Ishikawa (cell line): Measurements from ENCODE around the gene SH3RF3.

ENCODE experiments used
- CEBPB ChIP-seq: IDR thresholded peaks from 2 replicates; pipeline ENCODE4 v1.6.1; 2012
- CREB1 ChIP-seq: IDR thresholded peaks from 2 replicates; pipeline ENCODE4 v1.6.1; 2012; ENCODE audit warnings: low read depth
- EGR1 ChIP-seq: IDR thresholded peaks from 2 replicates; pipeline ENCODE4 v1.6.1; 2012
- EP300 ChIP-seq: IDR thresholded peaks from 2 replicates; pipeline ENCODE4 v1.6.1; 2012; ENCODE audit warnings: borderline replicate concordance
- FOXM1 ChIP-seq: IDR thresholded peaks from 2 replicates; pipeline ENCODE4 v1.6.1; 2012; ENCODE audit warnings: low read depth, borderline replicate concordance
- NFIC ChIP-seq: IDR thresholded peaks from 2 replicates; pipeline ENCODE4 v1.6.1; 2012
- RAD21 ChIP-seq: IDR thresholded peaks from 2 replicates; pipeline ENCODE4 v1.6.1; 2012; ENCODE audit warnings: low read depth
- TAF1 ChIP-seq: IDR thresholded peaks from 2 replicates; pipeline ENCODE4 v1.6.1; 2012; ENCODE audit warnings: low read depth, mild to moderate bottlenecking
- TCF12 ChIP-seq: IDR thresholded peaks from 2 replicates; pipeline ENCODE4 v1.6.1; 2012; ENCODE audit warnings: low read depth
- TEAD4 ChIP-seq: IDR thresholded peaks from 2 replicates; pipeline ENCODE4 v1.6.1; 2012
- YY1 ChIP-seq: IDR thresholded peaks from 2 replicates; pipeline ENCODE4 v1.6.1; 2012; ENCODE audit warnings: low read depth
- ZBTB7A ChIP-seq: IDR thresholded peaks from 2 replicates; pipeline ENCODE4 v1.6.1; 2012; ENCODE audit warnings: low read depth
- TF ChIP-seq, protein P1 (sequence below): IDR thresholded peaks from 2 replicates; pipeline ENCODE4 v1.6.1; 2012
- TF ChIP-seq, protein P2 (sequence below): IDR thresholded peaks from 2 replicates; pipeline ENCODE4 v1.6.1; 2012; ENCODE audit warnings: low read depth, mild to moderate bottlenecking
- TF ChIP-seq, protein P3 (sequence below): IDR thresholded peaks from 2 replicates; pipeline ENCODE4 v1.6.1; 2012

SH3RF3 gene

DNA sequence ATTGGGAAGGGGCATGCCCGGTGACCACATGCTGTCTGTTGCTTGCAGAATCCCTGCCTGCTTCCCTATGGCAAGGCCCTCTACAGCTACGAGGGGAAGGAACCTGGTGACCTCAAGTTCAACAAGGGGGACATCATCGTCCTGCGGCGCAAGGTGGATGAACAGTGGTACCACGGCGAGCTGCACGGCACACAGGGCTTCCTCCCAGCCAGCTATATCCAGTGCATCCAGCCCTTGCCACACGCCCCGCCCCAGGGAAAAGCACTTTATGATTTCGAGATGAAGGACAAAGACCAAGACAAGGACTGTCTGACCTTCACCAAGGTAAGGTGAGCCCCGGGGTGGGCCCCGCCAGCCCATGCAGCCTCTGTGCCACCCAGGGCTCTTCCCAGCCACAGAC, 218.6 kb downstream of the SH3RF3 start:
- TF ChIP-seq CREB1 (no peak), NFIC (no peak), ZBTB7A (no peak), EP300 (no peak), EGR1 (no peak), CEBPB (no peak), FOXM1 (no peak), RAD21 (no peak), TAF1 (no peak), TCF12 (no peak)
- TF ChIP-seq, protein P1, sequence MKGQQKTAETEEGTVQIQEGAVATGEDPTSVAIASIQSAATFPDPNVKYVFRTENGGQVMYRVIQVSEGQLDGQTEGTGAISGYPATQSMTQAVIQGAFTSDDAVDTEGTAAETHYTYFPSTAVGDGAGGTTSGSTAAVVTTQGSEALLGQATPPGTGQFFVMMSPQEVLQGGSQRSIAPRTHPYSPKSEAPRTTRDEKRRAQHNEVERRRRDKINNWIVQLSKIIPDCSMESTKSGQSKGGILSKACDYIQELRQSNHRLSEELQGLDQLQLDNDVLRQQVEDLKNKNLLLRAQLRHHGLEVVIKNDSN = no peak
- TF ChIP-seq, protein P2, sequence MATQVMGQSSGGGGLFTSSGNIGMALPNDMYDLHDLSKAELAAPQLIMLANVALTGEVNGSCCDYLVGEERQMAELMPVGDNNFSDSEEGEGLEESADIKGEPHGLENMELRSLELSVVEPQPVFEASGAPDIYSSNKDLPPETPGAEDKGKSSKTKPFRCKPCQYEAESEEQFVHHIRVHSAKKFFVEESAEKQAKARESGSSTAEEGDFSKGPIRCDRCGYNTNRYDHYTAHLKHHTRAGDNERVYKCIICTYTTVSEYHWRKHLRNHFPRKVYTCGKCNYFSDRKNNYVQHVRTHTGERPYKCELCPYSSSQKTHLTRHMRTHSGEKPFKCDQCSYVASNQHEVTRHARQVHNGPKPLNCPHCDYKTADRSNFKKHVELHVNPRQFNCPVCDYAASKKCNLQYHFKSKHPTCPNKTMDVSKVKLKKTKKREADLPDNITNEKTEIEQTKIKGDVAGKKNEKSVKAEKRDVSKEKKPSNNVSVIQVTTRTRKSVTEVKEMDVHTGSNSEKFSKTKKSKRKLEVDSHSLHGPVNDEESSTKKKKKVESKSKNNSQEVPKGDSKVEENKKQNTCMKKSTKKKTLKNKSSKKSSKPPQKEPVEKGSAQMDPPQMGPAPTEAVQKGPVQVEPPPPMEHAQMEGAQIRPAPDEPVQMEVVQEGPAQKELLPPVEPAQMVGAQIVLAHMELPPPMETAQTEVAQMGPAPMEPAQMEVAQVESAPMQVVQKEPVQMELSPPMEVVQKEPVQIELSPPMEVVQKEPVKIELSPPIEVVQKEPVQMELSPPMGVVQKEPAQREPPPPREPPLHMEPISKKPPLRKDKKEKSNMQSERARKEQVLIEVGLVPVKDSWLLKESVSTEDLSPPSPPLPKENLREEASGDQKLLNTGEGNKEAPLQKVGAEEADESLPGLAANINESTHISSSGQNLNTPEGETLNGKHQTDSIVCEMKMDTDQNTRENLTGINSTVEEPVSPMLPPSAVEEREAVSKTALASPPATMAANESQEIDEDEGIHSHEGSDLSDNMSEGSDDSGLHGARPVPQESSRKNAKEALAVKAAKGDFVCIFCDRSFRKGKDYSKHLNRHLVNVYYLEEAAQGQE = no peak

DNA sequence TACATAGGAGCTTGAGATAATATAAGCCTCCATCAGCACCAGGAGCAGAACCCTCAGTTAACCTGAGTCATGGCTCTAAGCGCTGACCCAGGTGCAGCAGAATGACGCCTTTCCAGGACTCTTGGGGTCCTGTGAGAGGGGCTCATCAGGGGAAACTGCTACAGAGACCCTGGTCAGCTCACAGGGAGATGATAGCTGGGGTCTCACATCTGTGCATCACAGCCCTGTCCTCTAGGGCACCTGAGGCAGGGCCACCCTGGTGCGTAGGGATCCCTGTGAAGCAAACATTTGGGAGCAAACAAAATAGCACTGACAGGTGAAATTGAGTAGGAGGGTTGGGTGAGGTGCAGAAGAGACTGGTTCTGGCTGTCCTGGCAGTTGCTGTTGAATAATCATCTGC, 219.2 kb downstream of the SH3RF3 start:
- TF ChIP-seq FOXM1 (no peak), RAD21 (no peak), EGR1 (no peak), YY1 (no peak)

DNA sequence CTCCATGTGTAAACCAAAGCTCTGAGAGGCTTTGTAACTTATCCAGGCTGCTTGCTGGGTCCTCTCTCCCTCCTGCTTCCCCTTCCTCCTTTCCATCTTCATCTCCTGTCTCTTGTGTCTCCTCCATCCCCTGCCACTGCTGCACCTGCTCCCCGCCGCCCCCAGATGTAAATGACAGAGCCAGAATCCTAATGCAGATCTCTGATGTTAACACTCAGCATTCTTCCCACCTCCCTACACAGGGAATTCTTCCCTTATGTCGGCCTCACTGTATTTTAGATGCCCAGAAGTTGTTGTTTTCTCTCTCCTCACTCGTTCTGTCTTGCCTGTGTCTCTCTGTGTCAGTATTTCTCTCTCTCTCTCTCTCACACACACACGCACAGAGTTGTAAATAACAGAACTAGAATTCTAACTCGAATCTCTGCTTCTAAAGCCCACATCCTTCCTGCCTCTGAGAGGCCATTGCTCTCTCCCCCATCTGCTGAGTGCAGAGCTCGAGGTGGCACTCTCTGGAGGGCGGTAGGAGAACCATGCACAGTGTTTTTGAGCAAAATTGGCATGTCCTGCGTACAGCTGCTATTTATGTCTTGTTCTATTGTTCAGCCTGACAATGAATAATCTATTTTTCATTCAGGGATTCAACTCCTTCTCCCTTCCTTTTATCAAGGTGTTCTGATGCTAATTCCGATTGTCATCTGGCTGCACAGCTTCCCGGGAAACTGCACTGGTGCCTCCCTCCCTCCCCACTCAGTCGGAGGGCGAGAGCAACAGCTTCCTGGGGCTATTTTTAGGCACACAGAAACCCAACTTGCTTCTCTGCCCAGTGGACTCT, 219.9 kb downstream of the SH3RF3 start:
- TF ChIP-seq, protein P3, sequence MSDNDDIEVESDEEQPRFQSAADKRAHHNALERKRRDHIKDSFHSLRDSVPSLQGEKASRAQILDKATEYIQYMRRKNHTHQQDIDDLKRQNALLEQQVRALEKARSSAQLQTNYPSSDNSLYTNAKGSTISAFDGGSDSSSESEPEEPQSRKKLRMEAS = no peak
- TF ChIP-seq, protein P2 = no peak
- TF ChIP-seq NFIC (no peak), EP300 (no peak), YY1 (no peak), TCF12 (no peak), CEBPB (no peak), FOXM1 (no peak), TAF1 (no peak), ZBTB7A (no peak), CREB1 (no peak), TEAD4 (no peak), RAD21 (no peak), EGR1 (no peak)
- TF ChIP-seq, protein P1 = no peak

DNA sequence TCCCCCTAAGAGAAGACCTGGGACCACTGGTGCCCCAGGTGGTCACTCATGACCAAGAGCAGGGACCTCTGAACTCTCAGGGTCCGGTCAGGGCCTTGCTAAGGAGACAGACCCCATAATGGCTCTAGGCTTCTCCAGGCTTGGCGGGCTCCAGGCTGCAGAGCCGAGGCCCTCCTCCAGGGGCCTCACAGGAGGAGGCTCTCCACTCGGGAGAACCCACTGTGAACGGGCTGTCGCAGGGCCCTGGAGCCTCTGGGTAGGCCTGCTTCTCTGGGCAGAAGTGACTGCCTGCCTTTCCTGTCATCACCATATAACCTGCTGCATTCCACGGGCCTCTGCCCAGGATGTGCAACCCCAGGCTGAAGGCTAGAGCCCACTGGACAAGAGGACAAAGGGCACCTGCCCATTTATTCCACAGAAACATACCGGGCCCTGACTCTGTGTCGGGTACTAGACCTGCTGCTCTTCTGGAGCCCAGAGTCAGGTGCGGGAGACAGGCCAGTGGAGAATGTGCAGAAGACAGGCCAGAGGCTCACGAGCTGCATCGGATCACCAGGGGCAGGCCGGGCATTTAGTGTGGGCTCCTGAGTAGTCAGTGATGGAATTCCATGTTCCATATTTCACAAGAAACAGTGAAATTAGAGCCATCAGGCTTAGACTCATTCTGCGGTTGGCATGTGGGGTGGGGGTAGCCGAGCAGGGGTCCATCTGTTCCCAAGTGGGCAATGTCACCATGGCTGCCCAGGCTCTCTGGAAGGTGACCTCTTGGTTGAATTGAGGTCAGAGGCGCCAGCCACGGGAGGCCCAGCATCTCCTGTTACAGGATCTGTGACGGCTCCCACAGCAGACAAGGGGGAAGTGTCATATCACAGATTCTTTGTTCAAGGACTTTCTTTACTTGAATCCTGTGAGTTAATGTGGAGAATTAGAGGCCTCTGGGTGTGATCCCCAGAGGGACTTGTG, 220.8 kb downstream of the SH3RF3 start:
- TF ChIP-seq, protein P2 = no peak
- TF ChIP-seq CEBPB (no peak), TAF1 (no peak)
